Urothelium cell line (cell line): ENCODE measurements around the gene UPB1.

Source experiments
- DNase-seq: peaks from one replicate; pipeline ENCODE4 v3.0.0; 2011; ENCODE audit warnings: low spot score, mixed read lengths
- FAIRE-seq: peaks from 2 replicates; lab custom pipeline; 2011; peaks lifted over from hg19 to GRCh38; lab: Jason Lieb, UNC

The UPB1 gene

GRCh38 chr22:24555165-24556039 is 60.3 kb downstream of the UPB1 start, which contains the start of gene SNRPD3:
SNRPD3 (plus strand) TSS chr22:24555999; CDS start chr22:24557675, 1,676 bp downstream.
- FAIRE-seq (peak; percentile 93), DNase-seq (peak; percentile 100)

- FAIRE-seq (no peak), DNase-seq (no peak)
These were observed 64.3 kb downstream of the UPB1 start for GRCh38 chr22:24559471-24559870.

GRCh38 chr22:24563246-24563645 is 68.1 kb downstream of the UPB1 start:
- no peak for DNase-seq

GRCh38 chr22:24564376-24565058 is 69.4 kb downstream of the UPB1 start:
- DNase-seq (no peak), FAIRE-seq (no peak)

More at GRCh38 chr22:24563246-24563645, 68.1 kb downstream of the UPB1 start:
- no peak for FAIRE-seq

- DNase-seq (no peak), FAIRE-seq (no peak)
These were observed 69.9 kb downstream of the UPB1 start for GRCh38 chr22:24565077-24565476.

GRCh38 chr22:24566899-24567511 is 71.9 kb downstream of the UPB1 start:
- FAIRE-seq (no peak), DNase-seq (no peak)

GRCh38 chr22:24567668-24568067 is 72.5 kb downstream of the UPB1 start:
- DNase-seq (no peak), FAIRE-seq (peak; percentile 44)

GRCh38 chr22:24571266-24571665 is 76.1 kb downstream of the UPB1 start:
- FAIRE-seq, result no peak

GRCh38 chr22:24576778-24577177 is 81.6 kb downstream of the UPB1 start:
- DNase-seq (no peak), FAIRE-seq (no peak)

More at GRCh38 chr22:24571266-24571665, 76.1 kb downstream of the UPB1 start:
- DNase-seq, result no peak
